Stimulated activated CD8-positive, alpha-beta memory T cell treated with anti-CD3 and anti-CD28 coated beads, Interleukin-15, amount 100 ng/mL, for 1 hour (primary cell): ENCODE data around the gene GRIFIN.

ENCODE experiments used
- DNase-seq: peaks from one replicate; pipeline ENCODE4 v3.0.0-alpha.2; 2020; ENCODE audit warnings: low read depth

The GRIFIN gene

DNA sequence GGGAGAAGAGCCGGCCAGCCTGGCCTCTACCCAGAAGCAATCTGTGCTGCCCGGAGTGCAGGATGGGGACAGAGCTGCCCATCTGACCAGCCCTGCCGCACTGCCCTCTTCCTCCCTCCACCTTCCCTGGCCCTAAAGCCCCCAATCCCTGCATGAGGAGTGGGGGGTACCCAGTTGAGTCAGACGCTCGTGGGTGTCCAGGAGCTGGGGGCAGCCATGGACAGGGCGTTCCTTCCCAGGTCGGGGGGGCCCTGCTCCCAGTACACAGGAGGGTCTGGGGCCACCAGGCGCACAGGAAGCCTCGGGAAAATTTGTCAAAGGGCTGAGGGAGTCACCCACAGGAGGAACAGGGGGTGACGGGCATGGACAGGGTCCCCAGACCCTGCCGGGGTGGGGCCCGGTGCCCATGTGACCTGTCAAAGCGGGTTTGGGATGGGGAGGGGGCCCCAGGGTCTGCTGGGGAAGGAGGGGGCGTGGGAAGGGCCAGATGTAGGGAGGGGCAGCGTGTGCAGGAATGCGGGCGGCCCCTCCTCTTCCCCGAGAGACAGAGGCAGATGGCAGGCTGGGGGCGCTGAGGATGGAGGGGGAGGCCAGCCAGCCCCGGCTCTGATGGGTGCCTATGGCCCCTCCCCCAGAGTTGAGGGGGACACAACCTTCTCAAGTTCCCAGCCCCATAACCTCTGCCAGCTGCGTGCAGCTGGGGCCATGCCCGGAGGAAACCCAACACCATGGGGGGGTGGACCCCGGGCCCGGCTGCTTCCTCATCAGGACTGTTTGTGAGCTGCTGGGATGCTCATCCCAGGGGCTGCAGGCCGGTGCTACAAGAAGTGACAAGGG is 21.5 kb upstream of the GRIFIN start:
- no peak for DNase-seq

GRCh38 chr7:2497065-2497464 is 20.9 kb upstream of the GRIFIN start:
- DNase-seq = no peak

- no peak for DNase-seq
Observed at GRCh38 chr7:2496375-2496774, 20.2 kb upstream of the GRIFIN start.

DNA sequence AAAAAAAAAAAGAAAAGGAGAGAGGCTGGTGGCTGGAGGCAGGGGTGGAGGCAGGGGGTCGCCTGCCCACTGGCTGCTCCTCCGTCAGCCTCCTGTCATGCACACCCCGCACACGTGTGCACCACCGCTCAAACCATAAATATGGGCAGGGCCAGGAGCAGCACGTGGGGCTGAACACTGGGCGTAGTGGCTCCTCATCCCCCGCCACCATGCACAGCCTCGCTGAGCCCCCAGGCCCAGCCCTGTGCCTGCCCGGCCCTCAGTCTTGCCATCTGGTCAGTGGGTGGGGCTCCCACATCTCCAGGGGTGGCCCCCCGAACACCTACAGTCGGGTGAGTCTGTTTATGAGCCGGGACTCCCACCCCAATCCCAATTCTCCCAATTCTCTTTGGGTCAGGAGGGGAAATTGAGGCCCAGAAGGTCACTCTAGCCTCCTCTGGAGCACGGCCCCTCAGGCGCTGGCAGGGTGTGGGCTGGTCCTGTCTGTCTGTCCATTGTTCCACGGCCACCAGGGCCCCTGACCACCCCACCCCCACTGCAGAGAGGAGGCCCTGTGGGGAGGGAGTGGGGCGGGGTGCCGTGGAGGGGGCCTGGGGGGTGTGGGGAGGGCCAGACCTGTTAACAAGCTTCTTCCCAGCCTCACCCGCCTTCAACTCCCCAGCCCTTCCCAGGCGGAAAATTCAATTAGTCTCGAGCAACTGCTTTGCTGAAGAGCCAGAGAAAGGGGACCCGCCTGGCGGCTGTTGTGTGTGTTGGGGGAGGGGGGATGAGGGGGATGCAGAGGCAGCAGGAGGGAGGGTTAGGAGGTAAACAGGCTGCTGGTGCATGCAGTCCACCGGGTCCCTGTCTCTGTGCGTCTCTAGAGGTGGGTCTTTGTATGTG is 19.5 kb upstream of the GRIFIN start:
- DNase-seq = no peak

DNA sequence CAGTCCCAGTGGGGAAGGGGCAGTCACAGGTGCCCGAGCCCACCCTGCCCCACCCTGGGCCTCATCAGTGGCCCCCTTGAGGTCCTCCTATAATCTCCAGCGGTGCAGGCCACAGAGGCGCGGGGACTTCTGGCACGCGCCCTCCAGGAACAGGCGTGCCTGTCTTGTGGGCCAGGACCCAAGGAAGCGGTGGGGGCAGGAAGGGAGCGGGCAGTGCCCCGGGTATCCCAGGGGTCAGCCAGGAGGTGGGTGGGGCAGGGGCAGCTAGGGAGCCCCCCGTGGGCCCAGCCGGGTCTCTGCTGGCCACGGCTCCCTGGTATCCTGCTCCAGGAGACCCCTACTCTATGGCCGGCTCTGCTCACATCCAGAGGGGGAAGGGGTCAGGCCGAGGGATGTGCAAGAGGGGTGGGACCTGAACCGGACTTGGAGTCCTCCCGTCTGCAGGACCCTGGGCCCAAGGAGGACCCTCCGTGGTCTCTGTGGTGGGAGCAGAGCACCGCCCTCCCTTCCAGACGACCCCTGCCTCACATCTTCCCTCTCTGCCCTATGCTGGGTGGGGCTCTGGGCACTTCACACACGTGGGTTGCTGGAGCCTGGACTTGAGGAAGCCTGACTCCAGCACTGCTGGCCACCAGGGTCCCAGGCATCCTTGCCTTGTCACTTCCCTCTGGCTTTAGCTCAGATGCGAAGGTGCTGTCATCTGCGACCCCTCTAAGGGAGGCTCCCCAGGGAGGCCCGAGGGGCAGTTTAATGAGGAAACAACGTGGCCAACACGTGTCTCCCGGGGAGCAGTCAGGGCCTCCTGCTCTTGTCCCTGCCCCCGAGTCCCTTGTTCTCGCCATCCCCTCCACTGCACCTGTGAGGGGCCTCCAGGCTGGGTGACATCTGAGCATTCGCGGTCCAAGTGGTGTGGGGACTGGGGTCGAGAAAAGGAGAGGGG is 18.3 kb upstream of the GRIFIN start:
- no peak for DNase-seq

GRCh38 chr7:2493205-2494164 is 17.3 kb upstream of the GRIFIN start:
- DNase-seq = no peak

GRCh38 chr7:2492038-2492437 is 15.8 kb upstream of the GRIFIN start:
- no peak for DNase-seq

DNA sequence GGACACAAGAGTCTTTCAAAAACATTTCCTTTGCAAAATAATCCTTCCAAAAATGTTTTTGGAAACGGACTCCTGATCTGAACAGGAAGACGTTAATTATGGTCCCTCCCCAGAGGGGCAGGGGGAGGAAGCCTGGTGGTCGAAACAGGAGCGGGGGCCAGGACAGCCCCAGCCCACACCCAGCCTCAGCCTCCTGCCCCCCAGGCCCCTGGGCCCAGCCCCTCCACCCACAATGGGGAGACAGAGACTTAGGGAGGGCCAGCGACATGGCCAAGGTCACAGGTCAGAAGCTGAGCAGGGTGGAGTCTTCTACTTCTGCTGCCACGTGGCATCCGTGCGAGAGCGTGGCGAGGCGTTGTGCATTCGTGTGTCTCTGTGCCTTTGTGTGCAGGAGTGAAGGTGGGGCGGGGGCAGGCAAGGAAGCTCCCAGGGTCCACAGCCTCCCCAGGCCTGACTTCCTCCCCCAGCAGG is 14.0 kb upstream of the GRIFIN start:
- no peak for DNase-seq

GRCh38 chr7:2488681-2489080 is 12.5 kb upstream of the GRIFIN start:
- no peak for DNase-seq

DNA sequence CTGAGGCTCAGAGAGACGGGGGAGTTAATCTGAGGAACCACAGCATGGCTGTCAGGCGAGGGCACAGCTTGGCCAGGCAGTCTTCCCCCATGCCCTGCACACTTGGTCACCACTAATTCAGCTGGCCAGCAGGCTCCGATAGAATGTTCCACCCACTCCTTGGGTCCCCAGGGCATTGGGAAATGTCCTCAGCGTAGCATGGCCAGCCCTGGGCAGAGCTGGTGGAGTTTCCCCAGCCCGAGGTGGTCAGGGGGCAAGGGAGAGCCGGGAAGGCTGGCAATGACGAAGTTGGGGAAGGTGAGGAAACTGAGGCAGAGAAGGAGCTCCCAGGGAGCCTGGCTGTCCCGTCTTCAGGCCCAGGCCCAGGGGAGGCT is 12.1 kb upstream of the GRIFIN start:
- no peak for DNase-seq

GRCh38 chr7:2487586-2488271 is 11.5 kb upstream of the GRIFIN start:
- DNase-seq = no peak

DNA sequence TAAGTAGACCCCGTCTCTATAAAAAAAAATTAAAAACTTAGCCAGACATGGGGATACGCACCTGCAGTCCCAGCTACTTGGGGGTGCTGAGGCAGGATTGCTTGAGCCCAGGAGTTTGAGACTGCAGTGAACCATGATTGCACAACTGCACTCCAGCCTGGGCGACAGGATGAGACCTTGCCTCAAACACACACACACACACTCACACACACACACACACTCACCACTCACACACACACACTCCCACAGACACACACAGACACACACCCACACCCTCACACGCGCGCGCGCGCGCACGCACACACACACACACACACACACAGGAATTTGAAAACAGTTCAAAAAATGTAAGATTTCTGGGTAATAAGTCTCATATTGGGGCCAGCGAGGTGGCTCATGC is 8.7 kb upstream of the GRIFIN start:
- DNase-seq = no peak

- no peak for DNase-seq
Observed at GRCh38 chr7:2483494-2483893, 7.3 kb upstream of the GRIFIN start.

DNA sequence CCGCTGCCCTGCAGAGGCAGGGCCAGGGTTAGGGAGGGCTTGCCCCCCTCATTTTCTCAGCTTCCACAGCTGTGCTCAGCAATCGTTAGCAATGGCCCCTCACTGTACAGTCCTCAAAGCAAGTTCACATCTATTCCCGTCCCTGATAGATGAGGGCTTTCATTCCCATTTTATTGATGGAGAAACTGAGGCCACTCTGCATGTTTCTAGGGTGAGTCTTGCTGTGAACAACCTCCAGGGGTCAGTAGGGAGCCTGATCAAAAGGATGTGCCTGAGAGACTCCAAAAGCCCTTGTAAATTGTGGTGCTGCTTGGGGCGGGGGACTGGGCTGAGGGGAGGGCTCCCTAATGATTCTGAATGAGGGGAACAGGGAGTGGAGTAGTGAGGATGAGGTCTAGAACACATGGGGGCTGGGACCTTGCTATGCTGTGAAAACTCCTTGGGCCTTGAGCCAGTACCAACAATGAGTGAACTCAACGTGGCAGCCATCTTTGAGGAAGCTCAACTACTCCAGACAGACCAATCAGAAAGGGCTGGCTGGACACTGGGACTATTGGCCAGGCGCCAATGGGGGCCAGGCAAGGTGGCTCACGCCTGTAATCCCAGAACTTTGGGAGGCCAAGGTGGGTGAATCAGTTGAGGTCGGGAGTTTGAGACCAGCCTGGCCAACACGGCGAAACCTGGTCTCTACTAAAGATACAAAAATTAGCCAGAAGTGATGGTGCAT is 6.7 kb upstream of the GRIFIN start:
- DNase-seq = no peak

DNA sequence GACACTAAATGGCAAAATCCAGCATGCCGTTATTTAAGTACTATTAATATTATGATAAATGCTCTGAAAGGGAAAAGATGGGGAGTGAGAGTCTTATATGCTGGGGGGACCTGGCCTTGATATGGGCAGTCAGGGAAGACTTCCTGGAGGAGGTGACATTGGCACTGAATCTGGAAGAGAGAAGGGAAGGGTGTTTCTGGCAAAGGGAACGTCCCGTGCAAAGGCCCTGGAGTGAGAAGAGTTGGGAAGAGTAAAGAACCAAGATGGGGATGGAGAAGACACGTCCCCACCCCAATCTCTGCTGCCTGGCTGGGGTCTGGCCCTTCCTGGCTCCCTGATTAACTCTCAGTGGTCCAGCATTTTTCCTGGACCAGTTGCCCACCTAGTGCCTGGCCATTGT is 5.0 kb upstream of the GRIFIN start:
- DNase-seq = no peak

- DNase-seq = no peak
Observed at GRCh38 chr7:2480070-2480408, 3.8 kb upstream of the GRIFIN start.

GRCh38 chr7:2479276-2480069 is 3.3 kb upstream of the GRIFIN start:
- no peak for DNase-seq

- DNase-seq = no peak
Observed at GRCh38 chr7:2478800-2479199, 2.6 kb upstream of the GRIFIN start.

- no peak for DNase-seq
Observed at GRCh38 chr7:2478399-2478785, 2.2 kb upstream of the GRIFIN start.
